HepG2 (cell line): Measurements from ENCODE around the gene VAPA. TPM values are rescaled to one million over a fixed set of nuclear protein-coding genes. Genes with fewer than 3 reads are reported as not detected.

ENCODE experiments used
- ARNT2 ChIP-seq: sonication (generic); formaldehyde crosslinking; IDR thresholded peaks from 2 replicates; pipeline ENCODE4 v1.8.0; 2022; ENCODE audit warnings: mild to moderate bottlenecking, low read depth, missing genetic modification reagents, moderate library complexity
- ELF1 ChIP-seq: sonication (generic); formaldehyde crosslinking; IDR thresholded peaks from 2 replicates; pipeline ENCODE4 v1.4.0; 2020; ENCODE audit warnings: missing genetic modification reagents
- EP300 ChIP-seq, 3 experiments: sonication (generic) in 1 of 3; formaldehyde crosslinking in 1 of 3; IDR thresholded peaks; 2 replicates each; pipeline versions ENCODE4 v1.5.1 to v1.6.1; 2011 to 2020; ENCODE audit warnings: low read depth in 2 of 3, low read length in 2 of 3, borderline replicate concordance in 1 of 3, improper control_type of control experiment in 1 of 3, mild to moderate bottlenecking in 1 of 3, missing genetic modification reagents in 1 of 3, moderate library complexity in 1 of 3
- FOSL2 ChIP-seq: sonication (generic); formaldehyde crosslinking; IDR thresholded peaks from 2 replicates; pipeline ENCODE4 v1.4.0; 2020; ENCODE audit warnings: missing genetic modification reagents
- FOXO1 ChIP-seq: sonication (generic); formaldehyde crosslinking; IDR thresholded peaks from 2 replicates; pipeline ENCODE4 v1.4.0; 2020; ENCODE audit warnings: missing genetic modification reagents
- GABPA ChIP-seq, 2 experiments: IDR thresholded peaks; 2 replicates each; pipeline ENCODE4 v1.6.1; 2011 to 2016; ENCODE audit warnings: low read depth in 2 of 2, low read length in 1 of 2, missing biosample characterization in 1 of 2, missing genetic modification characterization in 1 of 2
- HDAC1 ChIP-seq: sonication (generic); formaldehyde crosslinking; IDR thresholded peaks from 2 replicates; pipeline ENCODE4 v1.5.1; 2020; ENCODE audit warnings: mild to moderate bottlenecking, missing genetic modification reagents
- HDAC2 ChIP-seq: sonication (generic); formaldehyde crosslinking; IDR thresholded peaks from 2 replicates; pipeline ENCODE4 v1.4.0; 2020; ENCODE audit warnings: missing genetic modification reagents
- NFKB2 ChIP-seq: sonication (generic); formaldehyde crosslinking; IDR thresholded peaks from 2 replicates; pipeline ENCODE4 v1.4.0; 2020; ENCODE audit warnings: missing genetic modification reagents, borderline replicate concordance
- NR2F2 ChIP-seq: IDR thresholded peaks from 2 replicates; pipeline ENCODE4 v1.6.1; 2012; ENCODE audit warnings: low read depth, inconsistent platforms, borderline replicate concordance
- RXRB ChIP-seq: IDR thresholded peaks from 2 replicates; pipeline ENCODE4 v1.6.1; 2016; ENCODE audit warnings: borderline replicate concordance, missing genetic modification reagents, missing compliant biosample characterization
- SALL1 ChIP-seq: sonication (generic); formaldehyde crosslinking; IDR thresholded peaks from 2 replicates; pipeline ENCODE4 v1.8.0; 2022; ENCODE audit warnings: mild to moderate bottlenecking, missing genetic modification reagents
- SAP130 ChIP-seq: IDR thresholded peaks from 2 replicates; pipeline ENCODE4 v1.6.1; 2016; ENCODE audit warnings: low read depth
- SOX6 ChIP-seq, 2 experiments: fragments of 450-650 bp in 1 of 2; sonication (generic) in 1 of 2; formaldehyde crosslinking in 1 of 2; IDR thresholded peaks; 2 replicates each; pipeline versions ENCODE4 v1.4.0 to v1.6.1; 2017 to 2020; ENCODE audit warnings: antibody characterized with exemption in 1 of 2, mild to moderate bottlenecking in 1 of 2, missing genetic modification reagents in 1 of 2
- SUZ12 ChIP-seq: fragments of 150-350 bp; IDR thresholded peaks from 2 replicates; pipeline ENCODE4 v1.6.1; 2014; ENCODE audit warnings: low read depth, low read length
- TCF7 ChIP-seq: sonication (generic); IDR thresholded peaks from 2 replicates; pipeline ENCODE4 v1.6.1; 2016; ENCODE audit warnings: antibody characterized with exemption, low read depth
- ZMYM4 ChIP-seq: sonication (generic); formaldehyde crosslinking; IDR thresholded peaks from 2 replicates; pipeline ENCODE4 v1.8.1; 2023; ENCODE audit warnings: mild to moderate bottlenecking, missing genetic modification reagents
- polyA plus RNA-seq, 8 experiments: library from polyadenylated mRNA; depleted of rRNA in 3 of 8; stranded (reverse) in 7 of 8; unstranded in 1 of 8; fragments of >200 nt; fragmentation: Illumina TruSeq in 4 of 8; extraction: Trizol in 4 of 8; gene quantifications; 2 replicates each; pipeline versions ENCODE4 v1.2.1 to v1.2.3, GENCODE V29; 2011 to 2016; ENCODE audit warnings: low read depth in 4 of 8, missing spikeins in 1 of 8, mixed read lengths in 1 of 8; ENCODE audit not compliant: insufficient read depth in 1 of 8
- total RNA-seq, 5 experiments: library from RNA; depleted of rRNA; stranded (reverse); fragments of >200 nt; fragmentation: Illumina TruSeq; extraction: Trizol; gene quantifications; 2 replicates each; pipeline ENCODE4 v1.2.3, GENCODE V29; 2016; ENCODE audit warnings: low read depth in 1 of 5
- TF ChIP-seq, protein P1 (sequence below): sonication (generic); formaldehyde crosslinking; IDR thresholded peaks from 2 replicates; pipeline ENCODE4 v1.9.0; 2021; ENCODE audit warnings: missing genetic modification reagents, borderline replicate concordance
- TF ChIP-seq, protein P2 (sequence below), 2 experiments: sonication (generic) in 1 of 2; formaldehyde crosslinking in 1 of 2; IDR thresholded peaks; 2 replicates each; pipeline versions ENCODE4 v1.5.1 to v1.6.1; 2011 to 2020; ENCODE audit warnings: borderline replicate concordance in 1 of 2, low read depth in 1 of 2, low read length in 1 of 2, mild to moderate bottlenecking in 1 of 2, missing genetic modification reagents in 1 of 2, moderate library complexity in 1 of 2
- TF ChIP-seq, protein P3 (sequence below): IDR thresholded peaks from 2 replicates; pipeline ENCODE4 v1.6.1; 2016; ENCODE audit warnings: low read depth, control low read depth
- TF ChIP-seq, protein P4 (sequence below): IDR thresholded peaks from 2 replicates; pipeline ENCODE4 v1.6.1; 2016

VAPA gene
- total and polyA plus RNA-seq, 2 of the 13 experiments (the other 11 are each of a cell fraction or from before 2014, with no cell fraction given) = 167 to 294 TPM

DNA sequence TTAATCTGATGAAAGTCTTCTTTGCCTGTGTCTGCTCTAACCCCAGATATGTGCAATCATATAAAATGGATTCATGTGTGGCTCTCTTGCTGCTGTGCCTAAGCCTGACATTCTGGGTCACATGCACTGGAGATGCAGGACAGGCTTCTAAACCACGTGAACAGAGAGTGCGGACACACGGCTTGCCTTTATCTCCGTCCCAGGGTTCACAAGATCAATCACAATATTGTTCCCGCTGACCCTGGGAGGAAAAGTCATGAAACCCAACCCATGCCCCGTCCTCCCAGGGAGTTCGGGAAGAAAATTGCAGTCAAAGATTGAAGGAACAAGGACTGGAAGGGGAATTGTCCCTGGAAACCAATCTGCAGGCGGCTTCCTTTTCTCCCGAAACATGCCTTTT, 74.8 kb downstream of the VAPA start (continued):
- TF ChIP-seq SUZ12 (no peak), FOXO1 (CRISPR knock-in tag) (0 out of 2 replicates have a peak, but pooled peaks have one; percentile 12), HDAC2 (peak; percentile 44; the same call in 1 of the 2 replicates), NR2F2 (peak; percentile 44; the same call in 1 of the 2 replicates), NFKB2 (CRISPR knock-in tag) (no peak), ZMYM4 (CRISPR knock-in tag) (peak; percentile 56; the same call in 1 of the 2 replicates), SALL1 (CRISPR knock-in tag) (peak; percentile 69), TCF7 (peak; percentile 77), HDAC1 (CRISPR knock-in tag) (peak; percentile 47; the same call in 1 of the 2 replicates), EP300 (IDR thresholded peaks at IDR 0.05; ENCODE audit: low read depth in 2 of 2, low read length in 2 of 2) (peak in 1 of 2 experiments; percentile 60; a peak in 2 of 4 replicates), EP300 (CRISPR knock-in tag; IDR thresholded peaks at IDR 0.05; ENCODE audit: borderline replicate concordance) (peak; percentile 74; the same call in 1 of the 2 replicates), SOX6 (IDR thresholded peaks at IDR 0.05) (no peak), SOX6 (CRISPR knock-in tag; IDR thresholded peaks at IDR 0.05) (peak; percentile 93), SAP130 (CRISPR knock-in tag) (peak; percentile 28; the same call in 1 of the 2 replicates), ELF1 (CRISPR knock-in tag) (0 out of 2 replicates have a peak, but pooled peaks have one; percentile 11), FOSL2 (CRISPR knock-in tag) (peak; percentile 43; the same call in 1 of the 2 replicates), RXRB (CRISPR knock-in tag) (peak; percentile 69), GABPA (IDR thresholded peaks at IDR 0.05; ENCODE audit: low read depth, low read length) (no peak), GABPA (CRISPR knock-in tag; IDR thresholded peaks at IDR 0.05; ENCODE audit: low read depth) (0 out of 2 replicates have a peak, but pooled peaks have one; percentile 17), ARNT2 (CRISPR knock-in tag) (no peak)
- TF ChIP-seq, protein P1, sequence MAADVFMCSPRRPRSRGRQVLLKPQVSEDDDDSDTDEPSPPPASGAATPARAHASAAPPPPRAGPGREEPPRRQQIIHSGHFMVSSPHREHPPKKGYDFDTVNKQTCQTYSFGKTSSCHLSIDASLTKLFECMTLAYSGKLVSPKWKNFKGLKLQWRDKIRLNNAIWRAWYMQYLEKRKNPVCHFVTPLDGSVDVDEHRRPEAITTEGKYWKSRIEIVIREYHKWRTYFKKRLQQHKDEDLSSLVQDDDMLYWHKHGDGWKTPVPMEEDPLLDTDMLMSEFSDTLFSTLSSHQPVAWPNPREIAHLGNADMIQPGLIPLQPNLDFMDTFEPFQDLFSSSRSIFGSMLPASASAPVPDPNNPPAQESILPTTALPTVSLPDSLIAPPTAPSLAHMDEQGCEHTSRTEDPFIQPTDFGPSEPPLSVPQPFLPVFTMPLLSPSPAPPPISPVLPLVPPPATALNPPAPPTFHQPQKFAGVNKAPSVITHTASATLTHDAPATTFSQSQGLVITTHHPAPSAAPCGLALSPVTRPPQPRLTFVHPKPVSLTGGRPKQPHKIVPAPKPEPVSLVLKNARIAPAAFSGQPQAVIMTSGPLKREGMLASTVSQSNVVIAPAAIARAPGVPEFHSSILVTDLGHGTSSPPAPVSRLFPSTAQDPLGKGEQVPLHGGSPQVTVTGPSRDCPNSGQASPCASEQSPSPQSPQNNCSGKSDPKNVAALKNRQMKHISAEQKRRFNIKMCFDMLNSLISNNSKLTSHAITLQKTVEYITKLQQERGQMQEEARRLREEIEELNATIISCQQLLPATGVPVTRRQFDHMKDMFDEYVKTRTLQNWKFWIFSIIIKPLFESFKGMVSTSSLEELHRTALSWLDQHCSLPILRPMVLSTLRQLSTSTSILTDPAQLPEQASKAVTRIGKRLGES (CRISPR knock-in tag) = peak; percentile 82
- TF ChIP-seq, protein P2, sequence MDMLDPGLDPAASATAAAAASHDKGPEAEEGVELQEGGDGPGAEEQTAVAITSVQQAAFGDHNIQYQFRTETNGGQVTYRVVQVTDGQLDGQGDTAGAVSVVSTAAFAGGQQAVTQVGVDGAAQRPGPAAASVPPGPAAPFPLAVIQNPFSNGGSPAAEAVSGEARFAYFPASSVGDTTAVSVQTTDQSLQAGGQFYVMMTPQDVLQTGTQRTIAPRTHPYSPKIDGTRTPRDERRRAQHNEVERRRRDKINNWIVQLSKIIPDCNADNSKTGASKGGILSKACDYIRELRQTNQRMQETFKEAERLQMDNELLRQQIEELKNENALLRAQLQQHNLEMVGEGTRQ (IDR thresholded peaks at IDR 0.05; ENCODE audit: low read depth, low read length) = peak; percentile 71
- TF ChIP-seq, protein P2 (CRISPR knock-in tag; IDR thresholded peaks at IDR 0.05; ENCODE audit: borderline replicate concordance) = peak; percentile 72; the same call in 1 of the 2 replicates
- TF ChIP-seq, protein P3, sequence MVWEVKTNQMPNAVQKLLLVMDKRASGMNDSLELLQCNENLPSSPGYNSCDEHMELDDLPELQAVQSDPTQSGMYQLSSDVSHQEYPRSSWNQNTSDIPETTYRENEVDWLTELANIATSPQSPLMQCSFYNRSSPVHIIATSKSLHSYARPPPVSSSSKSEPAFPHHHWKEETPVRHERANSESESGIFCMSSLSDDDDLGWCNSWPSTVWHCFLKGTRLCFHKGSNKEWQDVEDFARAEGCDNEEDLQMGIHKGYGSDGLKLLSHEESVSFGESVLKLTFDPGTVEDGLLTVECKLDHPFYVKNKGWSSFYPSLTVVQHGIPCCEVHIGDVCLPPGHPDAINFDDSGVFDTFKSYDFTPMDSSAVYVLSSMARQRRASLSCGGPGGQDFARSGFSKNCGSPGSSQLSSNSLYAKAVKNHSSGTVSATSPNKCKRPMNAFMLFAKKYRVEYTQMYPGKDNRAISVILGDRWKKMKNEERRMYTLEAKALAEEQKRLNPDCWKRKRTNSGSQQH (CRISPR knock-in tag) = 0 out of 2 replicates have a peak, but pooled peaks have one; percentile 25
- TF ChIP-seq, protein P4, sequence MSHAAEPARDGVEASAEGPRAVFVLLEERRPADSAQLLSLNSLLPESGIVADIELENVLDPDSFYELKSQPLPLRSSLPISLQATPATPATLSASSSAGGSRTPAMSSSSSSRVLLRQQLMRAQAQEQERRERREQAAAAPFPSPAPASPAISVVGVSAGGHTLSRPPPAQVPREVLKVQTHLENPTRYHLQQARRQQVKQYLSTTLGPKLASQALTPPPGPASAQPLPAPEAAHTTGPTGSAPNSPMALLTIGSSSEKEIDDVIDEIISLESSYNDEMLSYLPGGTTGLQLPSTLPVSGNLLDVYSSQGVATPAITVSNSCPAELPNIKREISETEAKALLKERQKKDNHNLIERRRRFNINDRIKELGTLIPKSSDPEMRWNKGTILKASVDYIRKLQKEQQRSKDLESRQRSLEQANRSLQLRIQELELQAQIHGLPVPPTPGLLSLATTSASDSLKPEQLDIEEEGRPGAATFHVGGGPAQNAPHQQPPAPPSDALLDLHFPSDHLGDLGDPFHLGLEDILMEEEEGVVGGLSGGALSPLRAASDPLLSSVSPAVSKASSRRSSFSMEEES = peak; percentile 90
